ENCODE results near the gene VPS8. TPM values are rescaled to one million over a fixed set of nuclear protein-coding genes. Genes with fewer than 3 reads are reported as not detected.

Gene VPS8
- 10 to 100 TPM; 25.7 to 25.9 TPM for total RNA-seq

- POLR2A ChIA-PET, result no interaction called here
These were observed at the start of gene VPS8 for GRCh38 chr3:184811999-184812661. Gene VPS8 (plus strand): TSS chr3:184812166. CDS start chr3:184824633, 12,467 bp downstream.

GRCh38 chr3:184764191-184764590 is 47.8 kb upstream of the VPS8 start:
- POLR2A ChIA-PET, result interaction anchor here (0.6 kb wide), 1 partner anchor 96 kb away, joined by 3 read pairs; no protein-coding TSS in a partner anchor
- CTCF ChIA-PET, result interaction anchor here (1.0 kb wide), 1 partner anchor 11 kb away, joined by 3 read pairs; no protein-coding TSS in a partner anchor

More at GRCh38 chr3:184811999-184812661, at the start of gene VPS8:
- CTCF ChIA-PET, result interaction anchor here (0.7 to 1.0 kb wide), 2 partner anchors 9 to 248 kb away, joined by 3 to 4 read pairs; no protein-coding TSS in a partner anchor

- POLR2A ChIA-PET, result no interaction called here
- CTCF ChIA-PET, result interaction anchor here (0.6 to 2.1 kb wide), 3 partner anchors 22 to 204 kb away, joined by 3 to 9 read pairs (median 3); partner anchors contain the start of gene EPHB3
These were observed 46.8 kb upstream of the VPS8 start for GRCh38 chr3:184765047-184765729.

GRCh38 chr3:184765730-184766074 is 46.3 kb upstream of the VPS8 start:
- CTCF ChIA-PET, result interaction anchor here (0.6 to 2.1 kb wide), 3 partner anchors 21 to 204 kb away, joined by 3 to 9 read pairs (median 3); partner anchors contain the start of gene EPHB3
- POLR2A ChIA-PET, result no interaction called here

- ChIA-PET CTCF (interaction anchor here (0.6 to 2.1 kb wide), 3 partner anchors 29 to 235 kb away, joined by 3 to 9 read pairs (median 3); partner anchors contain the start of gene EPHB3), POLR2A (no interaction called here)
These were observed 45.3 kb upstream of the VPS8 start for GRCh38 chr3:184766555-184767261.

- POLR2A ChIA-PET, result no interaction called here
- CTCF ChIA-PET, result interaction anchor here (2.1 kb wide), 1 partner anchor 206 kb away, joined by 9 read pairs; the partner anchor contains the start of gene EPHB3
These were observed 44.6 kb upstream of the VPS8 start for GRCh38 chr3:184767377-184767776.

GRCh38 chr3:184769382-184770170 is 42.4 kb upstream of the VPS8 start:
- POLR2A ChIA-PET, result no interaction called here
- CTCF ChIA-PET, result no interaction called here

- ChIA-PET POLR2A (no interaction called here), CTCF (interaction anchor here (2.2 kb wide), 1 partner anchor 209 kb away, joined by 8 read pairs; the partner anchor contains the start of gene EPHB3)
These were observed 41.4 kb upstream of the VPS8 start for GRCh38 chr3:184770541-184770940.

GRCh38 chr3:184771301-184772127 is 40.5 kb upstream of the VPS8 start:
- ChIA-PET POLR2A (no interaction called here), CTCF (interaction anchor here (0.6 to 2.2 kb wide), 3 partner anchors 210 to 302 kb away, joined by 3 to 8 read pairs (median 4); partner anchors contain the start of gene EPHB3)

- ChIA-PET POLR2A (no interaction called here), CTCF (interaction anchor here (1.1 to 2.2 kb wide), 2 partner anchors 212 to 304 kb away, joined by 4 to 8 read pairs; partner anchors contain the start of gene EPHB3)
These were observed 39.2 kb upstream of the VPS8 start for GRCh38 chr3:184772667-184773272.

- ChIA-PET CTCF (no interaction called here), POLR2A (interaction anchor here (0.7 kb wide), 1 partner anchor 94 kb away, joined by 8 read pairs; no protein-coding TSS in a partner anchor)
These were observed 38.4 kb upstream of the VPS8 start for GRCh38 chr3:184773283-184774186.

GRCh38 chr3:184776916-184777315 is 35.0 kb upstream of the VPS8 start:
- ChIA-PET CTCF (interaction anchor here (1.0 to 2.1 kb wide), 4 partner anchors 25 to 193 kb away, joined by 3 to 8 read pairs (median 3); no protein-coding TSS in a partner anchor), POLR2A (no interaction called here)

- CTCF ChIA-PET, result interaction anchor here (0.7 to 2.1 kb wide), 7 partner anchors 26 to 225 kb away, joined by 3 to 8 read pairs (median 3); no protein-coding TSS in a partner anchor
- POLR2A ChIA-PET, result interaction anchor here (1.0 kb wide), 1 partner anchor 217 kb away, joined by 3 read pairs; no protein-coding TSS in a partner anchor
These were observed 34.2 kb upstream of the VPS8 start for GRCh38 chr3:184777566-184778356.

GRCh38 chr3:184778426-184779332 is 33.3 kb upstream of the VPS8 start:
- POLR2A ChIA-PET, result interaction anchor here (1.0 kb wide), 1 partner anchor 218 kb away, joined by 3 read pairs; no protein-coding TSS in a partner anchor
- CTCF ChIA-PET, result interaction anchor here (0.7 to 2.1 kb wide), 5 partner anchors 25 to 226 kb away, joined by 3 to 8 read pairs (median 3); no protein-coding TSS in a partner anchor

Data from activated CD8-positive, alpha-beta memory T cell treated with anti-CD3 and anti-CD28 coated beads for 36 hours (primary cell).